Astrocyte of the spinal cord (primary cell): ENCODE measurements around the gene GPR68.

ENCODE experiments used
- DNase-seq: peaks from one replicate; pipeline ENCODE4 v3.0.0; 2011; ENCODE audit warnings: low read depth, low spot score
- H3K4me3 ChIP-seq: 2 replicates; pipeline ENCODE4 v1.5.1; 2011; ENCODE audit warnings: low read depth, mild to moderate bottlenecking, low read length, moderate library complexity
- in situ Hi-C: cut with HindIII; loops from 2 replicates; pipeline ENCODE4 v1.10.0; 2017; ENCODE audit warnings: low sequenced_read_pairs
- TF ChIP-seq, protein P1 (sequence below): IDR thresholded peaks from 2 replicates; pipeline ENCODE4 v1.5.1; 2012; ENCODE audit warnings: low read depth, mild to moderate bottlenecking, low read length, inconsistent platforms

Gene GPR68

DNA sequence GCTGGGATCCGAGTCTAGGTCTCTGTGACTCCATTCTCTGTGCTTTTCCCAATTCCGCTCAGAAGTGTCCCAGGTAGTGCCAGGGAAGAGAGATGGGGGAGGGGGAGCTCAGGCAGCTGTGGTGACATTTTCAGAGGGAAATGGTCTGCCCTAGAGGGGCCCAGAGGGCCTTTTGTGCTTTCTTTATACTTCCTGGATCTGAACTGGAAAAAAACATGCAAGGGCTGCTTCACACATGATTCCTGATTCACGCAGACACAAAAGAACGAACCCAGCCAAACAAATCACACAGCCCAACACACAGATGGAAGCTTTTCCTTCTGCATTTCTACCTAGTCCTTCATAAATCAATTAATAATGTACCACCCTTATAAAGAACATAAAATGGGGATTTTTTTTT lies 26.5 kb downstream of the GPR68 start:
- TF ChIP-seq, protein P1, sequence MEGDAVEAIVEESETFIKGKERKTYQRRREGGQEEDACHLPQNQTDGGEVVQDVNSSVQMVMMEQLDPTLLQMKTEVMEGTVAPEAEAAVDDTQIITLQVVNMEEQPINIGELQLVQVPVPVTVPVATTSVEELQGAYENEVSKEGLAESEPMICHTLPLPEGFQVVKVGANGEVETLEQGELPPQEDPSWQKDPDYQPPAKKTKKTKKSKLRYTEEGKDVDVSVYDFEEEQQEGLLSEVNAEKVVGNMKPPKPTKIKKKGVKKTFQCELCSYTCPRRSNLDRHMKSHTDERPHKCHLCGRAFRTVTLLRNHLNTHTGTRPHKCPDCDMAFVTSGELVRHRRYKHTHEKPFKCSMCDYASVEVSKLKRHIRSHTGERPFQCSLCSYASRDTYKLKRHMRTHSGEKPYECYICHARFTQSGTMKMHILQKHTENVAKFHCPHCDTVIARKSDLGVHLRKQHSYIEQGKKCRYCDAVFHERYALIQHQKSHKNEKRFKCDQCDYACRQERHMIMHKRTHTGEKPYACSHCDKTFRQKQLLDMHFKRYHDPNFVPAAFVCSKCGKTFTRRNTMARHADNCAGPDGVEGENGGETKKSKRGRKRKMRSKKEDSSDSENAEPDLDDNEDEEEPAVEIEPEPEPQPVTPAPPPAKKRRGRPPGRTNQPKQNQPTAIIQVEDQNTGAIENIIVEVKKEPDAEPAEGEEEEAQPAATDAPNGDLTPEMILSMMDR, result no peak
- no peak for DNase-seq
- in situ Hi-C loops, result no loop called here
- H3K4me3 ChIP-seq, result no peak overlapping the region

DNA sequence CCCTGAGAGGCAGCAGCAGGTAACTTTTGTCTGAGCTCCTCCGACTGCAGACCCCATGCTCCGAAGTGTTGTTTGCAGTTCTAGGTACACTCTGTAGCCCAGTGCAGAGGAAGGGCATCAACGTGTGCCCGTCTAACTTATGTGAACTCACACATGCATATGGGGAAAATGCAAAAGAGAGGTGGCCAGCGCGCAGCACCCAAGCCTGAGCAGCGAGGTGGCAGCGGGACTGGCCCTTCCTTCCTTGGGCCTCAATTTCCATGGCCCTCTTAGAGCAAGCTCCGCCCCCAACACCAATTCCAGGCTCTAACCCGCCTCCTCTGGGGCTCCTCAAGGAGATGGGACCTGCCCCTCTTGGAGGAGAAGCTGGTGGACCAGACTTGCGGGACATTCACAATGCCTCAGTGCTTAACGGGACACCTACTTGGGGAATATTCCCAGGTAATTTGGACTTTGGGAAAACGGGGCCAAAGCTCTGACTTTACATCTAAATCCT lies 27.7 kb downstream of the GPR68 start:
- no peak for DNase-seq
- TF ChIP-seq, protein P1, result no peak
- no peak overlapping the region for H3K4me3 ChIP-seq
- in situ Hi-C loops, result no loop called here

GRCh38 chr14:91215381-91215780 lies 29.1 kb downstream of the GPR68 start:
- DNase-seq, result no peak
- in situ Hi-C loops, result no loop called here
- no peak overlapping the region for H3K4me3 ChIP-seq
- TF ChIP-seq, protein P1, result no peak

DNA sequence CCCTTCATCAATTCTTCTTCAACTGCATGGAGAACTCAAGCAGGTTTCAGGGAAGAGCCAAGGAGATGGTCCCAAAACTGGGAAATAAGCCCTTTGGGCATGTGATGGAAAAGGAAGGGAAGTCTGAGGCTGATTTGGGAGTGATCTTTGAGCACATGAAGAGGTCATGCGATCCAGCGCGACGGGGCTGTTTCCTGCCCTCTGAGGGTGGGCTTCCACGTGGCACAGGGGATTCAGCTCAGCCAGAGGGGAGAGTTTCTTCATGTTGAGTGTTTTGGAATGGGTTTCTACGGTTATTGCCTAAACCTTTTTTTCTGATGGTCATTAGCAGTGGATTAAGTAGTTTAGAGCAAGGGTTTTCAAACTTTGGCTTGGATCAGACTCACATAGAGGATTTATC lies 30.2 kb downstream of the GPR68 start:
- in situ Hi-C loops, result no loop called here
- no peak overlapping the region for H3K4me3 ChIP-seq
- TF ChIP-seq, protein P1, result no peak
- no peak for DNase-seq

GRCh38 chr14:91211017-91211416 lies 33.5 kb downstream of the GPR68 start:
- DNase-seq, result no peak
- H3K4me3 ChIP-seq, result no peak overlapping the region
- in situ Hi-C loops, result no loop called here
- TF ChIP-seq, protein P1, result no peak

DNA sequence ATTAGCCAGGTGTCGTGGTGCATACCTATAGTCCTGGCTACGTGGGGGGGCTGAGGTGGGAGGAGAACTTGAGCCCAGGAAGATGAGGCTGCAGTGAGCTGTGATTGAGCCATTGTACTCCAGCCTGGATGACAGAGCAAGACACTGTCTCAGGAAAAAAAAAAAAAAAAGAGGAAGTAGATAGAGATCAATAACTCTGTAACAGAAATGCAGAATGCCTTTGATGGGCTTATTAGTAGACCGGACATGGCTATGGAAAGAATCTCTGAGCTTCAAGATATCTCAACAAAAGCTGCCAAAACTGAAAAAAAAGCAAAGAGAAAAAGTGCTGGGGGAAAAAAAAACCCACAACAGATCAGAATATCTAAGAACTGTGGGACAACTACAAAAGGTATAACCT lies 37.5 kb downstream of the GPR68 start:
- TF ChIP-seq, protein P1, result no peak
- H3K4me3 ChIP-seq, result no peak overlapping the region
- DNase-seq, result no peak
- in situ Hi-C loops, result no loop called here

GRCh38 chr14:91205459-91205858 lies 39.0 kb downstream of the GPR68 start:
- no peak overlapping the region for H3K4me3 ChIP-seq
- no peak for DNase-seq
- in situ Hi-C loops, result no loop called here
- TF ChIP-seq, protein P1, result no peak
